A549 treated with dexamethasone at 1 μM for 4 hours (cell line): ENCODE results near the gene MSI1. TPM values are rescaled to one million over a fixed set of nuclear protein-coding genes. Genes with fewer than 3 reads are reported as not detected.

Source experiments
- total RNA-seq: library from RNA; stranded (reverse); fragments of 200-300 nt; extraction: Qiagen RNA extraction; gene quantifications from 5 replicates; pipeline ENCODE4 v1.2.3, GENCODE V29; 2022

Gene MSI1
- 0.99 to 1.9 TPM (median 1.2 TPM) in 5 replicates for total RNA-seq

DNA sequence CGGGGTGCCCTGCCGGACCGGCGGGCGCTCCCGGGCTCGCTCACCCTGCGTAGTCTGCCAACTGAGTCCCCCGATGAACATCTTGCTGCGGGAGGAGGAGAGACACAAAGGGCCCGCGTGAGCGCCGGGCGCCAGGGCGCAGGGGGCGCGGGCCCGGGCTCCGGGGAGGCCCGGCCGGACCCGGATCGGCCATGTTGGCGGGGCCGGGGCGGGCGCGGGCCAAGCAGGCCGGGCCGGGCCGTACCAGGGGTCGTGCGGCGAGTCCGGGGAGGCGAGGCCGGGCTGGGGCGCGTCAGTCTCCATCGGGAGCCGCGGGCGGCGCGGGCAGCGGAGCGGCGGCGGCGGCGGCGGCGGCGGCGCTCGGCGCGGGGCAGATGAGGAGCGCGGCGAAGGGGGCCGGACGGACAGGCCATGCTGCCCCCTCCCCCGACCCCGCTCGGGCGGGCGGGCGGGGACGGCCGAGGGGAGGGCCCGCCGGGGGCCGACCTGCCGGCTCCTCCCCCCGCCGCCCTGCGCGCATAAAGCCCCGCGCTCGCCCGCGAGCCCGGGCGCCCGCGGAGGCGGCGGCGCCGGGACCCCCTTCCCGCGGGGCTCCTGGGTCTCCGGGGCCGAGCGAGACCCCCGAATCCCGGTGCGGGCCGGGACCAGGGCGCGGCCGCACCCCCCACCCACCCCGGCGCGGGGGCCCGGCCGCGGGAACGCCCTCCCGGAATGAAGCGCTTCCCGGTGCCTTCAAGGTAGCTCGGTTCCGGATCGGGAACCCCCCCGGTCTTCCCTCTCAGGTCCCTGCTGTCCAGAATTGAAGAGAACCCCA, at the start of gene MSI1:
MSI1 (minus strand) TSS at position 376 of the 814 bp plus-strand sequence; CDS start at position 303, 73 bp downstream.

DNA sequence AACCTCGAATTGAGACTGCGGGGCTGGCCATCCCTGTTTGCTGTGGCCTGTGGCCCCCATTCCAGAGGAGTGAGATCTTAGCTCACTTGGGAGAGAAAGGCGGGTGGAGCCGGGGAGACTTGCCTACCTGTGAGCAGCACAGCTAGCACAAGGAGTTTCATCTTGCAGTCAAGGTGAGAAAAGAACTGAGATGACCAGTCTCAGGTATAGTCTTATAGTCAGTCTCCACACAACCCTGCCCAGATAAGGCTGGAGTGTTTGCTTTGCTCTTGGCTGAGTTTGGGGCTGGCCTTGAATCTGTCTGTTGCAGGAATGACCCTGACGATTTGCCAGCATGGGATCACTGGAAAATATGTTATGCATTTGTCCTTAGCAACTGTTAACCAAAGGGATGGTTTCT, 41.4 kb downstream of the MSI1 start, which contains the start of gene PLA2G1B:
PLA2G1B (minus strand) TSS at position 187 of the 400 bp plus-strand sequence; CDS start at position 161, 26 bp downstream.

DNA sequence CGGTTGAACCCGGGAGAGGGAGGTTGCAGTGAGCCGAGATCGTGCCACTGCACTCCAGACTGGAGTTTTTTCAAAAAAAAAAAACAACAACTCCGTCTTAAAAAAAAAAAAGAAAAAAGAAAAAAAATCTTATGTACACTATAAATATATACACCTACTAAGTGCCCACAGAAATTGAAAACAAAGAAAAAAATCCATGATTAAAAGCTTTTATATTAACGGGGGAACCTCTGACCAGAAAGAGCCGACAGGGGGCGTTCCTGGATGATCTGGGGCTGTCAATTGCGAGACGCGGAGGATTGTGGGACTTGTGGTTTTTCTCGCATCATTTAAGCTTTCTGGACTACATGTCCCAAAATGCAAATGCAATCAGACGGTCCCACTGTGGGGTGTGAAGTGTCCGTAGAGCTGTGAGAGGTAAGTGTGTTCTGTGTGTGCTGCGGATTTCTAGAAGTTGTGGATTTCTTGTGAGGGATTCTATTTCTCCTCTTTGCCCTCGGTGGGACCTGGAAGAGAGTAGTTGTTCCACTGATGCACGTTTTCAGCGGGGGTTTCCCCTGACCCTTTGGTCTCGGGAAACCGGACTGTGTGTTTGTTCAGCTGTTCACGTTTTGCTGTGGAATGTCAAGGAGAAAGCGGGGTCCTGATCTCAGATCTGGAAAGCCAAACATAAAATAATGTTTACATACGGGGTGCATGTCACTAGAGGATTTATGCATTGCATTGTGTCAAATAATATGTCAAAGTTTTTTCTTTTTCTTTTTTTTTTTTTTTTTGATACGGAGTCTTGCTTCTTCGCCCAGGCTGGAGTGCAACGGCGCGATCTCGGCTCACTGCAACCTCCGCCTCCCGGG, 66.8 kb downstream of the MSI1 start, which contains the start of gene SIRT4:
SIRT4 (plus strand) TSS at position 360 of the 854 bp plus-strand sequence. CDS start 1,241 bp downstream, outside the sequence.

DNA sequence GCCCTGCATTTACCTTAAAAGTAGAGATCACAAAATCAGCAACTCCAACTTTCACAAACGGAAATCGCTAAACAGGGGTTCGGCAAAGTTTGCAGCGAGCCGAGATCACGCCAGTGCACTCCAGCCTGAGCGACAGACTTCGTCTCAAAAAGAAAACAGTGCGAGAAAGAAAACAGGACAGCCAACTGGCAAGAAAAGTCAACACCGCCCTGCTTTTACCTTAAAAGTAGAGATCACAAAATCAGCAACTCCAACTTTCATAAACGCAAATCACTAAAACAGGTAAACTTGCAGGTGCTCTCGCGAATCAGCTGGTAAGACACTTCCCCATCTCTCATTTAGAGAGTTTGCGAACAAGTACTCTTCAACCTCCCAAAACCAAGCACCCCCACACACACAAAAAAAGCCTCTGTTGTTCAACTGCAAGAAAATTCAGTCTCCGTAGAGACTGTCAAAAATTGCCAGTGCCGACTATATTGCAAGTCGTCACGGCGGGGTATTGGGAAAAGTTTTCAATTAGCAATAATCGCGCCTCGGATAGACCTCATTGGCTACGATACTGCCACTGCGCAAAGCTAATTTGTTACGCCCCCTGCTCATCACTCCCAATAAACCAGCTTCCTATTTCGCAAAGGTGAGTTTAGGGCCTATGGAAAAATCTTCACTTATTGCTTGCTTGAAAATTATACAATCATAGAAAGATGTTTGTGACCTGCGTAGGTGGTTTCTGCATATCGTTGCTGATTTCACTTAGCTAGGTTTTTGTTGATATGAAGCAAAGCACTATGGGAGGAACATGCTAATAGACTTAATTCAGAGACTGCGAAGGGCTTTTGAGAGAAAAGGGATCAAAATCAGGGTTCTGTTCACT, 76.1 kb downstream of the MSI1 start, which contains the start of gene RNU4-1:
RNU4-1 (minus strand) TSS at position 577 of the 871 bp plus-strand sequence.

Other genes starting within 250 kb of the MSI1 start
- 35.5 to 64.4 TPM (median 61.2 TPM) in 5 replicates for gene GCN1, start 174.4 kb downstream of the MSI1 start, total RNA-seq
- gene RPLP0, start 168.1 kb downstream of the MSI1 start, total RNA-seq = 3,199 to 3,437 TPM (median 3,274 TPM) in 5 replicates
- gene PXN, start 103.4 kb downstream of the MSI1 start, total RNA-seq = 187 to 269 TPM (median 251 TPM) in 5 replicates
- 23.5 TPM in 1 of 5 replicates, not detected in the others for gene RNU4-2, start 77.3 kb downstream of the MSI1 start, total RNA-seq
- gene RNU4-1, start 75.9 kb downstream of the MSI1 start, total RNA-seq = not detected in 5 replicates
- gene SIRT4, start 66.8 kb downstream of the MSI1 start, total RNA-seq = 0.57 to 1.0 TPM (median 0.65 TPM) in 5 replicates
- gene PLA2G1B, start 41.4 kb downstream of the MSI1 start, total RNA-seq = 0.18 TPM in 1 of 5 replicates, not detected in the others
- 768 to 832 TPM (median 783 TPM) in 5 replicates for gene COX6A1, start 68.9 kb upstream of the MSI1 start, total RNA-seq
- gene TRIAP1, start 77.2 kb upstream of the MSI1 start, total RNA-seq = 66.3 to 85.3 TPM (median 69.9 TPM) in 5 replicates
- gene GATC, start 77.3 kb upstream of the MSI1 start, total RNA-seq = 18.1 to 23.3 TPM (median 21.8 TPM) in 5 replicates
- gene SRSF9, start 100.6 kb upstream of the MSI1 start, total RNA-seq = 187 to 211 TPM (median 199 TPM) in 5 replicates
- gene DYNLL1, start 126.9 kb upstream of the MSI1 start, total RNA-seq = 602 to 740 TPM (median 629 TPM) in 5 replicates
- 25.7 to 27.0 TPM (median 26.7 TPM) in 5 replicates for gene COQ5, start 160.0 kb upstream of the MSI1 start, total RNA-seq
- 93.9 to 116 TPM (median 103 TPM) in 5 replicates for gene RNF10, start 165.2 kb upstream of the MSI1 start, total RNA-seq
- 46.9 to 53.4 TPM (median 48.7 TPM) in 5 replicates for gene POP5, start 212.2 kb upstream of the MSI1 start, total RNA-seq